HepG2 (cell line): ENCODE measurements around the gene CYBB. TPM values are rescaled to one million over a fixed set of nuclear protein-coding genes. Genes with fewer than 3 reads are reported as not detected.

ENCODE experiments used
- ATAC-seq: fragments of 200-7000 bp; cut with Tn5 transposase; 3 replicates; pipeline ENCODE4 v1.9.1; 2020; ENCODE audit warnings: mild to moderate bottlenecking, moderate library complexity
- BruUV-seq: library from RNA; stranded (reverse); fragments of 400-500 nt; replicated peaks from 2 replicates; lab custom pipeline; 2021; lab: Mats Ljungman, UMichigan
- CTCF ChIA-PET: fragments of 300-600 bp; formaldehyde crosslinking; extraction: SDS; loops from one replicate; lab custom pipeline; 2021; ENCODE audit warnings: low total read pairs, inconsistent platforms, low intra/inter-chr PET ratio; lab: Yijun Ruan, JAX
- POLR2A ChIA-PET: fragments of 350-600 bp; sonication (Branson Sonifier 250); formaldehyde crosslinking; loops from one replicate; lab custom pipeline; 2020; ENCODE audit warnings: antibody characterized with exemption, inconsistent platforms; lab: Yijun Ruan, JAX
- DNase-seq: peaks from one replicate; pipeline ENCODE4 v3.0.0-alpha.2; 2015; ENCODE audit warnings: low spot score
- FAIRE-seq: peaks from 3 replicates; lab custom pipeline; 2011; peaks lifted over from hg19 to GRCh38; lab: Jason Lieb, UNC
- H2AFZ ChIP-seq: one replicate; pipeline ENCODE4 v1.6.1; 2011; ENCODE audit warnings: low read length, inconsistent platforms
- H3K27ac ChIP-seq: fragments of 300-600 bp; 3 replicates; pipeline ENCODE4 v1.8.0; 2011; ENCODE audit warnings: mixed run types, mild to moderate bottlenecking, mixed read lengths, low read length, inconsistent platforms; ENCODE audit not compliant: insufficient read depth; ENCODE audit errors: extremely low read length
- H3K27me3 ChIP-seq, 2 experiments: fragments of 200-600 bp in 1 of 2; 2 replicates in 1 of 2; 3 replicates in 1 of 2; pipeline versions ENCODE4 v1.6.0 to v1.8.0; 2011; ENCODE audit warnings: low read length in 2 of 2, mild to moderate bottlenecking in 2 of 2, moderate library complexity in 2 of 2, inconsistent platforms in 1 of 2; ENCODE audit not compliant: insufficient read depth in 2 of 2, control insufficient read depth in 1 of 2
- H3K36me3 ChIP-seq, 2 experiments: fragments of 200-600 bp in 1 of 2; replicated peaks in 1 of 2; 2 replicates in 1 of 2; 3 replicates in 1 of 2; pipeline versions ENCODE4 v1.5.1 to v1.8.0; 2011; ENCODE audit warnings: low read length in 2 of 2, inconsistent platforms in 1 of 2; ENCODE audit not compliant: insufficient read depth in 2 of 2, control insufficient read depth in 1 of 2
- H3K4me1 ChIP-seq: 2 replicates; pipeline ENCODE4 v1.5.1; 2012; ENCODE audit warnings: low read length, inconsistent platforms; ENCODE audit not compliant: insufficient read depth
- H3K4me2 ChIP-seq: 2 replicates; pipeline ENCODE4 v1.6.0; 2011; ENCODE audit warnings: low read depth, low read length, inconsistent platforms
- H3K4me3 ChIP-seq, 3 experiments: fragments of 200-600 bp in 1 of 3; sonication (generic), shearing (Covaris generic) in 1 of 3; replicated peaks in 1 of 3; 2 replicates each; pipeline ENCODE4 v1.5.1; 2011 to 2016; ENCODE audit warnings: low read length in 3 of 3, inconsistent platforms in 2 of 3, low read depth in 2 of 3, mild to moderate bottlenecking in 2 of 3, control low read depth in 1 of 3, mixed read lengths in 1 of 3; ENCODE audit not compliant: insufficient read depth in 1 of 3
- H3K79me2 ChIP-seq: one replicate; pipeline ENCODE4 v1.6.1; 2011; ENCODE audit warnings: low read length, inconsistent platforms; ENCODE audit not compliant: insufficient read depth
- H3K9ac ChIP-seq: 2 replicates; pipeline ENCODE4 v1.6.0; 2011; ENCODE audit warnings: mild to moderate bottlenecking, low read depth, low read length, inconsistent platforms; ENCODE audit not compliant: insufficient read depth
- H3K9me3 ChIP-seq: 2 replicates; pipeline ENCODE4 v1.5.1; 2012; ENCODE audit warnings: mild to moderate bottlenecking, low read length
- H4K20me1 ChIP-seq: 2 replicates; pipeline ENCODE4 v1.6.0; 2011; ENCODE audit warnings: inconsistent platforms, mild to moderate bottlenecking, low read length, moderate library complexity; ENCODE audit not compliant: insufficient read depth
- HOXA9 ChIP-seq: sonication (generic); formaldehyde crosslinking; IDR thresholded peaks from 2 replicates; pipeline ENCODE4 v1.8.1; 2022; ENCODE audit warnings: missing genetic modification reagents, mild to moderate bottlenecking, moderate library complexity, borderline replicate concordance
- IRX3 ChIP-seq: sonication (generic); formaldehyde crosslinking; IDR thresholded peaks from 2 replicates; pipeline ENCODE4 v1.8.1; 2023; ENCODE audit warnings: mild to moderate bottlenecking, low read depth, missing genetic modification reagents, borderline replicate concordance
- MED1 ChIP-seq: sonication (generic); formaldehyde crosslinking; IDR thresholded peaks from 2 replicates; pipeline ENCODE4 v1.4.0; 2020; ENCODE audit warnings: missing genetic modification reagents
- MTA3 ChIP-seq: sonication (generic); formaldehyde crosslinking; IDR thresholded peaks from 2 replicates; pipeline ENCODE4 v1.4.0; 2020; ENCODE audit warnings: missing genetic modification reagents
- RAD21 ChIP-seq: fragments of 450-650 bp; formaldehyde crosslinking; IDR thresholded peaks from 2 replicates; pipeline ENCODE4 v1.5.0; 2020; ENCODE audit warnings: mild to moderate bottlenecking
- SMC3 ChIP-seq: IDR thresholded peaks from 2 replicates; pipeline ENCODE4 v1.6.1; 2011; ENCODE audit warnings: low read length, improper control_type of control experiment
- STAG1 ChIP-seq: sonication (generic); formaldehyde crosslinking; IDR thresholded peaks from 2 replicates; pipeline ENCODE4 v1.4.0; 2020; ENCODE audit warnings: missing genetic modification reagents
- TARDBP ChIP-seq: sonication (generic); formaldehyde crosslinking; IDR thresholded peaks from 2 replicates; pipeline ENCODE4 v1.8.0; 2022; ENCODE audit warnings: mild to moderate bottlenecking, missing genetic modification reagents
- THAP11 ChIP-seq: IDR thresholded peaks from 2 replicates; pipeline ENCODE4 v1.6.1; 2016; ENCODE audit warnings: missing biosample characterization, missing genetic modification reagents
- TOE1 ChIP-seq: sonication (generic); formaldehyde crosslinking; IDR thresholded peaks from 2 replicates; pipeline ENCODE4 v1.4.0; 2020; ENCODE audit warnings: mild to moderate bottlenecking, missing genetic modification reagents
- ZBTB2 ChIP-seq: sonication (generic); formaldehyde crosslinking; IDR thresholded peaks from 2 replicates; pipeline ENCODE4 v1.8.0; 2022; ENCODE audit warnings: low read depth, missing genetic modification reagents
- ZIK1 ChIP-seq: sonication (generic); formaldehyde crosslinking; IDR thresholded peaks from 2 replicates; pipeline ENCODE4 v1.5.0; 2020; ENCODE audit warnings: mild to moderate bottlenecking, low read depth, missing genetic modification reagents, borderline replicate concordance
- ZKSCAN5 ChIP-seq: sonication (generic); formaldehyde crosslinking; IDR thresholded peaks from 2 replicates; pipeline ENCODE4 v1.5.1; 2020; ENCODE audit warnings: mild to moderate bottlenecking, missing genetic modification reagents
- ZNF234 ChIP-seq: sonication (generic); formaldehyde crosslinking; conservative IDR thresholded peaks from 2 replicates; pipeline ENCODE4 v1.5.1; 2020; ENCODE audit warnings: mild to moderate bottlenecking, missing genetic modification reagents
- ZNF589 ChIP-seq: sonication (generic); formaldehyde crosslinking; conservative IDR thresholded peaks from 2 replicates; pipeline ENCODE4 v1.8.0; 2022; ENCODE audit warnings: mild to moderate bottlenecking, moderate library complexity, missing genetic modification reagents
- ZNF597 ChIP-seq: sonication (generic); formaldehyde crosslinking; IDR thresholded peaks from 2 replicates; pipeline ENCODE4 v1.5.0; 2020; ENCODE audit warnings: missing genetic modification reagents
- ZNF614 ChIP-seq: IDR thresholded peaks from 2 replicates; pipeline ENCODE4 v1.6.1; 2018; ENCODE audit warnings: missing biosample characterization, missing genetic modification reagents, inconsistent platforms, borderline replicate concordance
- WGBS: methylation state at CpG from one replicate; pipeline ENCODE4 v1.1.6; 2017; ENCODE audit warnings: low lambda C conversion rate; 5-methylcytosine and 5-hydroxymethylcytosine counted together
- in situ Hi-C: cut with HindIII; loops from 2 replicates; pipeline ENCODE4 v1.10.0; 2017; ENCODE audit warnings: low pct_unique_long_range_greater_than_20kb; ENCODE audit not compliant: extremely low pct_ligation_motif_present
- intact Hi-C: fragments of 100-400 bp; cut with micrococcal nuclease; formaldehyde crosslinking; loops from one replicate; pipeline ENCODE4 v1.10.0; 2022; ENCODE audit not compliant: unreplicated experiment
- polyA plus RNA-seq, 8 experiments: library from polyadenylated mRNA; depleted of rRNA in 3 of 8; stranded (reverse) in 7 of 8; unstranded in 1 of 8; fragments of >200 nt; fragmentation: Illumina TruSeq in 4 of 8; extraction: Trizol in 4 of 8; gene quantifications; 2 replicates each; pipeline versions ENCODE4 v1.2.1 to v1.2.3, GENCODE V29; 2011 to 2016; ENCODE audit warnings: low read depth in 4 of 8, missing spikeins in 1 of 8, mixed read lengths in 1 of 8; ENCODE audit not compliant: insufficient read depth in 1 of 8
- total RNA-seq, 5 experiments: library from RNA; depleted of rRNA; stranded (reverse); fragments of >200 nt; fragmentation: Illumina TruSeq; extraction: Trizol; gene quantifications; 2 replicates each; pipeline ENCODE4 v1.2.3, GENCODE V29; 2016; ENCODE audit warnings: low read depth in 1 of 5
- TF ChIP-seq, protein P1 (sequence below): sonication (generic); formaldehyde crosslinking; IDR thresholded peaks from 2 replicates; pipeline ENCODE4 v1.5.0; 2020; ENCODE audit warnings: mild to moderate bottlenecking, missing genetic modification reagents, moderate library complexity
- TF ChIP-seq, protein P2 (sequence below): sonication (generic); formaldehyde crosslinking; IDR thresholded peaks from 2 replicates; pipeline ENCODE4 v1.9.0; 2021; ENCODE audit warnings: missing genetic modification reagents, borderline replicate concordance

The CYBB gene
- total and polyA plus RNA-seq, 2 of the 13 experiments (the other 11 are each of a cell fraction or from before 2014, with no cell fraction given) = not detected

DNA sequence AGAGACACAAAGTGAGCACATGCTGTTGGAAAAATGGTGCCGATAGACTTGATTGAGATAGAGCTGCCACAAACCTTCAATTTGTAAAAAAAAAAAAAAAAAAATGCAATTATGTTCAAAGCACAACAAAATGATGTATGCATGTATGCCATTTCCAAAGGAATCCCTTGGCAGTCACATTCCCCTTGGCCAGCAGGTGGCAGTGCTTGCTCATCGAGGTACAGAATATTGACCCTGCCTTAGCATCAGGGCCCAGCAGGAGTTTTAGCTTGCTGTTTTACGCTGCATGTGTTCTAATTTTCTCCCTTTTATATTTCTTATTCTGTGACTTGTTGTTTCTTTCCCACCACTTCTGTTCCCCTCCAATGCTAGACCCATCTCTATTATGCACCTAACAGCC, 34.5 kb upstream of the CYBB start:
- Histone ChIP-seq H3K4me3 (no peak overlapping the region), H2AFZ (no peak overlapping the region), H3K27ac (no peak overlapping the region), H4K20me1 (no peaks in the 10 kb centered on the region), H3K9me3 (no peaks in the 10 kb centered on the region), H3K9ac (no peak overlapping the region), H3K79me2 (no peaks in the 10 kb centered on the region), H3K36me3 (no peaks in the 10 kb centered on the region), H3K27me3 (no peaks in the 10 kb centered on the region), H3K4me1 (no peaks in the 10 kb centered on the region), H3K4me2 (no peak overlapping the region)
- ATAC-seq (peak; percentile 83), DNase-seq (peak; percentile 35), FAIRE-seq (peak; percentile 94)
- intact Hi-C loops (loop anchor here (1.0 to 10.0 kb wide), 2 partner anchors 80 to 179 kb away; no protein-coding TSS in a partner anchor), in situ Hi-C loops (loop anchor here (10.0 kb wide), 1 partner anchor 429 kb away; no protein-coding TSS in a partner anchor)
- WGBS = 5% methylated on average over 3 of the region's 3 CpGs
- BruUV-seq = no TSS peak
- CTCF ChIA-PET = interaction anchor here (1.3 to 1.7 kb wide), 2 partner anchors 80 to 429 kb away, joined by 4 to 11 read pairs; no protein-coding TSS in a partner anchor
- POLR2A ChIA-PET = no interaction called here
- TF ChIP-seq SMC3 = peak; percentile 80
- no peak for TF ChIP-seq MED1 (CRISPR knock-in tag)
- TF ChIP-seq ZNF234 = no peak
- TF ChIP-seq MTA3 (CRISPR knock-in tag) = no peak
- no peak for TF ChIP-seq ZKSCAN5
- TF ChIP-seq ZNF589 = no peak
- TF ChIP-seq, protein P1, sequence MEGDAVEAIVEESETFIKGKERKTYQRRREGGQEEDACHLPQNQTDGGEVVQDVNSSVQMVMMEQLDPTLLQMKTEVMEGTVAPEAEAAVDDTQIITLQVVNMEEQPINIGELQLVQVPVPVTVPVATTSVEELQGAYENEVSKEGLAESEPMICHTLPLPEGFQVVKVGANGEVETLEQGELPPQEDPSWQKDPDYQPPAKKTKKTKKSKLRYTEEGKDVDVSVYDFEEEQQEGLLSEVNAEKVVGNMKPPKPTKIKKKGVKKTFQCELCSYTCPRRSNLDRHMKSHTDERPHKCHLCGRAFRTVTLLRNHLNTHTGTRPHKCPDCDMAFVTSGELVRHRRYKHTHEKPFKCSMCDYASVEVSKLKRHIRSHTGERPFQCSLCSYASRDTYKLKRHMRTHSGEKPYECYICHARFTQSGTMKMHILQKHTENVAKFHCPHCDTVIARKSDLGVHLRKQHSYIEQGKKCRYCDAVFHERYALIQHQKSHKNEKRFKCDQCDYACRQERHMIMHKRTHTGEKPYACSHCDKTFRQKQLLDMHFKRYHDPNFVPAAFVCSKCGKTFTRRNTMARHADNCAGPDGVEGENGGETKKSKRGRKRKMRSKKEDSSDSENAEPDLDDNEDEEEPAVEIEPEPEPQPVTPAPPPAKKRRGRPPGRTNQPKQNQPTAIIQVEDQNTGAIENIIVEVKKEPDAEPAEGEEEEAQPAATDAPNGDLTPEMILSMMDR (CRISPR knock-in tag) = peak; percentile 75
- no peak for TF ChIP-seq ZNF614 (CRISPR knock-in tag)
- TF ChIP-seq STAG1 (CRISPR knock-in tag) = peak; percentile 73
- TF ChIP-seq IRX3 = no peak
- no peak for TF ChIP-seq TOE1 (CRISPR knock-in tag)
- TF ChIP-seq TARDBP (CRISPR knock-in tag) = no peak
- TF ChIP-seq ZIK1 (CRISPR knock-in tag) = no peak
- TF ChIP-seq, protein P2, sequence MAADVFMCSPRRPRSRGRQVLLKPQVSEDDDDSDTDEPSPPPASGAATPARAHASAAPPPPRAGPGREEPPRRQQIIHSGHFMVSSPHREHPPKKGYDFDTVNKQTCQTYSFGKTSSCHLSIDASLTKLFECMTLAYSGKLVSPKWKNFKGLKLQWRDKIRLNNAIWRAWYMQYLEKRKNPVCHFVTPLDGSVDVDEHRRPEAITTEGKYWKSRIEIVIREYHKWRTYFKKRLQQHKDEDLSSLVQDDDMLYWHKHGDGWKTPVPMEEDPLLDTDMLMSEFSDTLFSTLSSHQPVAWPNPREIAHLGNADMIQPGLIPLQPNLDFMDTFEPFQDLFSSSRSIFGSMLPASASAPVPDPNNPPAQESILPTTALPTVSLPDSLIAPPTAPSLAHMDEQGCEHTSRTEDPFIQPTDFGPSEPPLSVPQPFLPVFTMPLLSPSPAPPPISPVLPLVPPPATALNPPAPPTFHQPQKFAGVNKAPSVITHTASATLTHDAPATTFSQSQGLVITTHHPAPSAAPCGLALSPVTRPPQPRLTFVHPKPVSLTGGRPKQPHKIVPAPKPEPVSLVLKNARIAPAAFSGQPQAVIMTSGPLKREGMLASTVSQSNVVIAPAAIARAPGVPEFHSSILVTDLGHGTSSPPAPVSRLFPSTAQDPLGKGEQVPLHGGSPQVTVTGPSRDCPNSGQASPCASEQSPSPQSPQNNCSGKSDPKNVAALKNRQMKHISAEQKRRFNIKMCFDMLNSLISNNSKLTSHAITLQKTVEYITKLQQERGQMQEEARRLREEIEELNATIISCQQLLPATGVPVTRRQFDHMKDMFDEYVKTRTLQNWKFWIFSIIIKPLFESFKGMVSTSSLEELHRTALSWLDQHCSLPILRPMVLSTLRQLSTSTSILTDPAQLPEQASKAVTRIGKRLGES = no peak
- TF ChIP-seq ZNF597 (CRISPR knock-in tag) = no peak
- TF ChIP-seq THAP11 (CRISPR knock-in tag) = no peak
- no peak for TF ChIP-seq ZBTB2 (CRISPR knock-in tag)
- TF ChIP-seq RAD21 (CRISPR knock-in tag) = peak; percentile 35; the same call in 1 of the 2 replicates
- TF ChIP-seq HOXA9 = no peak
